Endometrium (tissue), 2 donors: Measurements from ENCODE around the gene MMP14.
"Not testable (repeated sequence)": the region's sequence is repeated elsewhere in the genome, so short reads cannot be mapped to it uniquely, and the experiment has no call there.

Experiments
- FAIRE-seq: peaks from 2 replicates; lab custom pipeline; 2012; peaks lifted over from hg19 to GRCh38; lab: Jason Lieb, UNC
- donor health status: control.
- donor health status: control.

The MMP14 gene

GRCh38 chr14:22842211-22843122 is 6.1 kb downstream of the MMP14 start:
- FAIRE-seq: no peak

DNA sequence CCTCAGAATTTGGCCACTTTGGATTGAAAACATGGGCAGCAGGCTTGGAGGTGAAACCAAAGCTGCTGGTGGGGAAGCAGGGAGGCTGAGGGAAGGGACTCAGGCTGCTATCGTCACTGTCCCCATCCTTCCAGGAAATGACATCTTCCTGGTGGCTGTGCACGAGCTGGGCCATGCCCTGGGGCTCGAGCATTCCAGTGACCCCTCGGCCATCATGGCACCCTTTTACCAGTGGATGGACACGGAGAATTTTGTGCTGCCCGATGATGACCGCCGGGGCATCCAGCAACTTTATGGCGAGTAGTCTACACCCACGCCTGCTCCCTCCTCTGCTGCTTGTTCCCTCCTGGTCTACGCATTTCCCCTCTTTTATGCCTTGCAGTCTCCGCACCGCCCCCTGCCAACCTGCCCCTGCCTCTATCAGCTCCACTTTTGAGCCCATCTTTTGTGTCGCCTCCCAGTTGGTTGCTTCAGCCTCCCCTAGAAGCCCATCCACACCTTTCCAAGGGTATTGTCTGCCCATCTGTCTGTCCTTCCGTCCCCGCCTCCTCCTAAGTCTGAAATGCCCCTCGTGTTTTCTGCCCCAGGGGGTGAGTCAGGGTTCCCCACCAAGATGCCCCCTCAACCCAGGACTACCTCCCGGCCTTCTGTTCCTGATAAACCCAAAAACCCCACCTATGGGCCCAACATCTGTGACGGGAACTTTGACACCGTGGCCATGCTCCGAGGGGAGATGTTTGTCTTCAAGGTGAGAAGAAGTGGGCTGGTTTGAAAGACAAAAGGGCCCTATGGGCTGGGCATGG is 6.9 kb downstream of the MMP14 start:
- FAIRE-seq: no peak

DNA sequence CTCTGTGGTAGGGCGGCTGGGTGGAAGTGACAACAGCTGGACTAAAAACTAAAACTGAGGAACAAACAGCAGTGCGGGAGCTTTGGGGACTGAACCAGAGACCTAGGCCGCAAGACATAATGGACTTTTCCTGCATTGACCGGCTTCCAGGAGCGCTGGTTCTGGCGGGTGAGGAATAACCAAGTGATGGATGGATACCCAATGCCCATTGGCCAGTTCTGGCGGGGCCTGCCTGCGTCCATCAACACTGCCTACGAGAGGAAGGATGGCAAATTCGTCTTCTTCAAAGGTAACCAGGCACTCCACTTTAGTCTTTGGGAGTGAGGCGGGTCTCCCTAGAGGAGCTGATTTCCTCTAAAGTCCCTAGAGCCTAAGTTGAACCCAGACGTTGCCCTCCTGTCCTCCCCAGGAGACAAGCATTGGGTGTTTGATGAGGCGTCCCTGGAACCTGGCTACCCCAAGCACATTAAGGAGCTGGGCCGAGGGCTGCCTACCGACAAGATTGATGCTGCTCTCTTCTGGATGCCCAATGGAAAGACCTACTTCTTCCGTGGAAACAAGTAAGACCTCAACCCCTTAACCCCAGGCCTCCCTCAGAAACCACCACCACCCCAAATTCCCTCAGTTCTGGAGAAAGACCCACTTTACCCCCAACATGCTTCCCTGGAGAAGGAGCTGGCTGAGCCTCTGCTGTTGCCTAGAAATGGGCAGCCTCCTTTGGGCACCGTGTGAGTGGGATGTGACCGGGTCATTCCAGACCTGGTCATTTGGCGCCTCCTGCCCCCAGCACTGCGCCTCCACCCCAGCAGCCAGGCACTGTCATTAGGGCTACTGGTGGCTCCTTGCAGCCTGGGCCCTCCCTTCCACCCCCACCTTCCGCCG is 8.1 kb downstream of the MMP14 start:
- no peak for FAIRE-seq

DNA sequence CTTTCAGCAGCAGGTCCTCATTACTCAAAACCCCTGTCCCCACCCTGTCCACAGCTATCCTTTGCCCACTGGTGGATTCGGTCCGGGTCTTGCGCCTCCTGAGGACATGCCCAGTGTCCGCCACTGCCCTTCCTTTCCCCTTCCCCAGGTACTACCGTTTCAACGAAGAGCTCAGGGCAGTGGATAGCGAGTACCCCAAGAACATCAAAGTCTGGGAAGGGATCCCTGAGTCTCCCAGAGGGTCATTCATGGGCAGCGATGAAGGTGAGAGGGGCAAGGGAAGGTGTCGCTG is 8.7 kb downstream of the MMP14 start:
- FAIRE-seq: no peak

DNA sequence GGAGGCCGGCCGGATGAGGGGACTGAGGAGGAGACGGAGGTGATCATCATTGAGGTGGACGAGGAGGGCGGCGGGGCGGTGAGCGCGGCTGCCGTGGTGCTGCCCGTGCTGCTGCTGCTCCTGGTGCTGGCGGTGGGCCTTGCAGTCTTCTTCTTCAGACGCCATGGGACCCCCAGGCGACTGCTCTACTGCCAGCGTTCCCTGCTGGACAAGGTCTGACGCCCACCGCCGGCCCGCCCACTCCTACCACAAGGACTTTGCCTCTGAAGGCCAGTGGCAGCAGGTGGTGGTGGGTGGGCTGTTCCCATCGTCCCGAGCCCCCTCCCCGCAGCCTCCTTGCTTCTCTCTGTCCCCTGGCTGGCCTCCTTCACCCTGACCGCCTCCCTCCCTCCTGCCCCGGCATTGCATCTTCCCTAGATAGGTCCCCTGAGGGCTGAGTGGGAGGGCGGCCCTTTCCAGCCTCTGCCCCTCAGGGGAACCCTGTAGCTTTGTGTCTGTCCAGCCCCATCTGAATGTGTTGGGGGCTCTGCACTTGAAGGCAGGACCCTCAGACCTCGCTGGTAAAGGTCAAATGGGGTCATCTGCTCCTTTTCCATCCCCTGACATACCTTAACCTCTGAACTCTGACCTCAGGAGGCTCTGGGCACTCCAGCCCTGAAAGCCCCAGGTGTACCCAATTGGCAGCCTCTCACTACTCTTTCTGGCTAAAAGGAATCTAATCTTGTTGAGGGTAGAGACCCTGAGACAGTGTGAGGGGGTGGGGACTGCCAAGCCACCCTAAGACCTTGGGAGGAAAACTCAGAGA is 9.6 kb downstream of the MMP14 start:
- FAIRE-seq: no peak

DNA sequence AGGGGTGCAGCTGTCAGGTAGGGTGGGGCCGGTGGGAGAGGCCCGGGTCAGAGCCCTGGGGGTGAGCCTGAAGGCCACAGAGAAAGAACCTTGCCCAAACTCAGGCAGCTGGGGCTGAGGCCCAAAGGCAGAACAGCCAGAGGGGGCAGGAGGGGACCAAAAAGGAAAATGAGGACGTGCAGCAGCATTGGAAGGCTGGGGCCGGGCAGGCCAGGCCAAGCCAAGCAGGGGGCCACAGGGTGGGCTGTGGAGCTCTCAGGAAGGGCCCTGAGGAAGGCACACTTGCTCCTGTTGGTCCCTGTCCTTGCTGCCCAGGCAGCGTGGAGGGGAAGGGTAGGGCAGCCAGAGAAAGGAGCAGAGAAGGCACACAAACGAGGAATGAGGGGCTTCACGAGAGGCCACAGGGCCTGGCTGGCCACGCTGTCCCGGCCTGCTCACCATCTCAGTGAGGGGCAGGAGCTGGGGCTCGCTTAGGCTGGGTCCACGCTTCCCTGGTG is 10.5 kb downstream of the MMP14 start:
- FAIRE-seq: no peak

DNA sequence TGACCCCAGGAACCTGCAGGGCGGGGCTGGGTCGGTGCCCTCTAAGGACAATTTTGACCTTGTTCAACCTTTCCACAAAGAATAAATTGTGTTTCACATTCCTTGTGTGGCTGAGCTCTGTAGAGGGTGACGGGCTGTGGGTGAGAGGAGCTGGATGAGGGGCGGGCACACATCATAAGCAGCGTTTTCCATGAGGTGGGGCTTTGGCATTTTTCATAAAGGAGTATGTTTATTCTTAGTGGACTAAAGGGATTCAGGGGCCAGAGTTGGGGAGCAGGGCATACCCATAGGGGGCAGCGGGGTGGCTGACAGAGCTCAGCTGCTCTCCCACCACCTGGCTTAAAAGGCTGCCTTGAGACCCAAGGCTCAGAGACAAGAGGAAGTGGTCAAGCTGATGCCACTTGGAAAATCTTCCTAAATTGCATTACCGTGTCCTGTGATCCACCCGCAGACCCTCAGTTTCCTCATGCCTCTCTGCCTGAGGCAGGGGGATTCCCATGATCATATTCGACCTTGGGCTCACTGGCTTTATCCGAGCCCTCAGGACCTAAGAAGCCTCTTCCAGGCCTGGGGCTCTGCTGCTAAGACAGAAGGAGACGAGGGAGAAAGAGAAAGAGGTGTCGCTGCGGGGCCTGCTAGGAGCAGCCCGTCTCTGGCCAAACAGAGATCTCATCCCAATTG is 11.4 kb downstream of the MMP14 start:
- FAIRE-seq: no peak

DNA sequence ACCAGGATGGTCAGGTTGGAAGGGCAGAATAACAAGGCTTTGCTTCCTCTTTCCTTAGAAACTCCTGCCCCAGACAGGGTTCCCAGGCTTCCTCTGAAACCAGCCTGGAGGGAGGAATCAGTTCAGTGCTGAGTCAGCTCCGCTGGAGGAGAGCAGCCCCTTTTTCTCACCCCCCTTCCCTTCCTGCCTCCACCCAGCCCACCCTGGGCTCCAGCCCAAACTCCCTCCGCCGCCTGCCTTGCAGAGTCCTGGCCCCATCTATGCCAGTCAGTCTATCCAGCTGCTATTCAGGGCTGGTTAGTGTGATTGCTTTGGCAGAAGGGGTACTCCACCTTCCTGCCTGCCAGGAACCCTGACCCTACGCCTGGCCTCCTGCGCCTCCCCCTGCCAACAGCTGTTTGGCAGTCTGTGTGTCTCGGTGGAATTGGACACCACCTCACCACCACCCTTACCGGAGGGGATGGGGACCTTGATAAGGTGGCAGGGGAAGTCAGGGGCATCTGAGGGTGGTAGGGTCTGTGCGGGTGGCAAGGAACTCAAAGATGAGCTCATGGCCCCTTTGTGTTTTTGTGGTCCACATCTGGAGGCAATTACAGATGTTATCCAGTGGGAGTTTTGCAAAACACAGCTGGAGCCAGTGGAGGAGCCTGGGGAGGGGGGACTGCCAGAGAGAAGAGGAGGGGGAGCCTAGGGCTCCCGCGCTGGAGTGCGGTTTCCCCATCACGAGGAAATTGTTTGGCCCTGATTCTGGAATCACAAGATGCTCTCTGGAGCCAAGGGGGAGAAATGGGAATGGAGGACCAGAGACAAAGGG is 12.2 kb downstream of the MMP14 start:
- FAIRE-seq: peak; percentile 92

DNA sequence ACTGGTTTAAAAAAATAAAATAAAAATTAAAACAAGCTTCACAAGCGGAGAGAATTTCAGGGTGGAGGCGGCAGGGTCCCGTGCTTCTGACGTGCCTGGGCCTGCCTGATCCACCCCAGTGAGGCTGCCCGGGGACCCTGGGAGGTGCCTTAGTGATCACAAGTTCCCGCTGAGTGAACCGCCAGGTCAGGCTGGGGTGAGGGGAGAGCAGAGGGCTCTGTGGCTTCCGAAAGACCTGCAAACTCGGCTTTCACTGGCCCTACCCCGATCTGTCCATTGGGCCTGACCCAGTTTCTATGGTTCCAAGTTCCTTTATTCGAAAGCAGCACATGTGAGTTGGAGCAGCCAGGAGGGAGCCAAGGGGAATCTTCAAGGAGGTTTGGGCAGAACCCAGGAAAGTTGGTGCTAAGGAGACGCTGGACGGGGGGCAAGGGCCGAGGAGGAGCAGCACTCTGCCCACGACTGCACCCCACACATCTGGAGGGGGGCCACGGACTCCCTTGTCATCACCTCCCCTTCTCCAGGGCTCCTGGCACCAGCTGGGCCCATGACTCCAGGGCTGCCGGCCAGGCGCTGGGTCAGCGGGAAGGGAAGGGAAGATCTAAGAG is 12.9 kb downstream of the MMP14 start:
- FAIRE-seq: no peak

GRCh38 chr14:22850944-22851764 is 14.8 kb downstream of the MMP14 start:
- no peak for FAIRE-seq

GRCh38 chr14:22852178-22852577 is 15.8 kb downstream of the MMP14 start:
- not testable (repeated sequence) for FAIRE-seq

GRCh38 chr14:22852599-22852939 is 16.2 kb downstream of the MMP14 start:
- FAIRE-seq: no peak

DNA sequence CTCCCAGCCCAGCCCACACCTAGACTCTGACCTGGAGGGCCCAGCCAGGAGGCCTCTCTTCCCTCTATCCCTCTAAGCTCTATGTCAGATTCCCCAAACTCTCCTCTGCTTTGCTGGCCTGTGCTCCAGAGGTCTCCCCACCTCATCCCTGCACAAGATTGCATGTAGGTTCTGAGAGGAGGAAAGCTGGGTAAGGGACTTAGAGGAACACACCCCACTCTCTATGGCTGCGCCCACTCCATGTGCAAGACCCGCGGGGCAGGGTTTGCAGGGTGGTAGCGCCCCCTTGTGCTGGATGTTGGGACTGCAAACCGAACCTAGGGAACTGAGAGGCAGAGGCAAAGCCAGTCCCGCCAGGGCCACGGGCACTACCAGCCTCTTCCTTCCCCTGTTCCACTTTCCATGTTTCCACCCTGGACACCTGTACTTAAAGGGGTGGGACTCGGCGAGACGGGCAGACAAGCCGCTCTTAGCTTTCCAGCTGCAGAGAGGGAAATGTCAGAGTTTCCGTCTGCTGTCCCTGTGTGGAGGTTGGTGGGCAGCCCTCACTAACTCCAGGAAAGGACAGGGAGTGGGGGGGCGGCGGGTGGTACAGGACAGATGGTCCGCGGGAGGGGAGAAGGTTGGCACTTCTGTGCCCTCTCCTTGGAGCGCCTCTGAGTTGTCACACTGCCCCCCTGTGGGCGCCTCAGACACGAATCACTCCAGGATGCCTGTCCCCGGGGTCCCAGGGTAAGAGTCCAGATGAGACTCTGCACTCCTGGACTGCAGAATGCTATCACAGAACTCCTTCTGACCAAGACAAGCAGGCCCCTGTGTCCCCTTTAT is 16.8 kb downstream of the MMP14 start:
- FAIRE-seq: no peak

DNA sequence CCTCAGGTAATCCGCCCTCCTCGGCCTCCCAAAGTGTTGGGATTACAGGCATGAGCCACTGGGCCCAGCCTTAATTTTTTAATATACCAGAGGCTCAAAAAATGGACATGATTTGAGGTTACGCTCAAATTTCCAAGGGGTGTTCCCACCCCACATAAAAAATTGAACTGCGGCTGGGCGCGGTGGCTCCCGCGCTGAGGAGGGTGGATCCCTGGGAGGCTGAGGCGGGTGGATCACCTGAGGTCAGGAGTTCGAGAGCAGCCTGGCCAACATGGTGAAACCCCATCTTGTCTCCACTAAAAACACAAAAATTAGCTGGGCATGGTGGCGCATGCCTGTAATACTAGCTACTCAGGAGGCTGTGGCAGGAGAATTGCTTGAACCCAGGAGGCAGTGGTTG is 17.9 kb downstream of the MMP14 start:
- FAIRE-seq: not testable (repeated sequence)

DNA sequence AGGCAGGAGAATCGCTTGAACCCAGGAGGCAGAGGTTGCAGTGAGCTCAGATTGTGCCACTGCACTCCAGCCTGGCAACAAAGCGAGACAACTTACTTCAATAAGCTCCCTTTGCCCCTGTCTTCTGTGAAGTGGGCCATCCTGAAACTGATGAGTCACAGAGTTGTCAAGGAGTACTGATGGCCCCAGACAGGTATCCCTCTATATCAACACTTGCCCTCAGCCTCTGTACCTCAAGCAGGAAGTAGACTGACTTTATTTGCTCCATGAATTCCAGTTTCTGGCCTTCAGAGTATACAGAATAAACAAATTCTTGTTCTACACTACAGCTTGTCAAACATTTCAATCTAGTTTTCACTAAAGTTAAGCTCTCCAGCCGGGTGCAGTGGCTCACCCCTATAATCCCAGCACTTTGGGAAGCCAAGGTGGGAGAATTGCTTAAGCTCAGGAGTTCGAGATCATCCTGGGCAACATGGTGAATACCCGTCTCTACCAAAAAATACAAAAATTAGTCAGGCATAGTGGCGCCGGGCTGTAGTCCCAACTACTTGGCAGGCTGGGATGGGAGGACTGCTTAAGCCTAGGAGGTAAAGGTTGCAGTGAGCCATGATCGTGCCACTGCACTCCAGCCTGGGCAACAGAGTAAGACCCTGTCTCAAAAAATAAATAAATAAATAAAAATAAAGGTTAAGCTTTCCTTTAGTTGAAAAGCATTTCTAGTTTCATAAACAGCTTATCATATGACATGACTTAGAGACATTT is 18.8 kb downstream of the MMP14 start:
- no peak for FAIRE-seq

- no peak for FAIRE-seq
Observed at GRCh38 chr14:22856428-22856827, 20.0 kb downstream of the MMP14 start.

DNA sequence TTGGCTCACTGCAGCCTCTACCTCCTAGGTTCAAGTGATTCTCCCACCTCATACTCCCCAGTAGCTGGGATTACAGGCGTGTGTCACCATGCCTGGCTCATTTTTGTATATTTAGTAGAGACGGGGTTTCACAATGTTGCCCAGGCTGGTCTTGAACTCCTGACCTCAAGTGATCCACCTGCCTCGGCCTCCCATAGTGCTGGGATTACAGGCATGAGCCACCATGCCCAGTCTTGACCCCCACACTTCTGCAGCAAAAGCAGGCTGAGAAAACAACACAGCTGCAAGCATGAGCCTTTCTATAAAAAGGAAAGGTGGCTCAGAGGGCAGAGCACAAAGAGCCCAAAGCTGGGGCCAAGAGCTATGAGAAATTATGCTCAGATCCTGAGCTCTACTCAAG is 24.0 kb downstream of the MMP14 start:
- FAIRE-seq: not testable (repeated sequence)
